Measurements from ENCODE around the gene GLI2. TPM values are rescaled to one million over a fixed set of nuclear protein-coding genes. Genes with fewer than 3 reads are reported as not detected.

GLI2 gene
- polyA plus RNA-seq, 1 donor = 10.8 TPM

DNA sequence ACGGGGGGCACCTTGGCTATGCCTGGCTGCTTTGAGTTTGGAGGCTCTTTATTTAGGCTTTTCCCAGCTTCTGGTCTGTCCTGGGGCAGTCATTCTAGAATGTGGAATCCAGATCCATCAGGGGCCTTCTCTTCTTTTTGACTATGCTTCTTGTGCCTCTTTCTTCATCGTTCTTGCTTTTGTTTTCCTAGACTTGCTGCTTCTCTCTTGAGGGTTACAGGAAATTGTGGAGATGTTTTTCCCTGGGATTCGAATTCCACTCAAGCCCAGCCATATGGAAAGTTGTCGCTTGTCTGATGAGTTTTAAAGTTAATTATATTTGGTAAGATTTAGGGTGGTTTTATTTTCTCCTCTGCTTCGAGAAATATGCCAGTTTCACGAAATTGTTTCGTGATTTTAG, 2.4 kb downstream of the GLI2 start:
- DNase-seq = no peak

DNA sequence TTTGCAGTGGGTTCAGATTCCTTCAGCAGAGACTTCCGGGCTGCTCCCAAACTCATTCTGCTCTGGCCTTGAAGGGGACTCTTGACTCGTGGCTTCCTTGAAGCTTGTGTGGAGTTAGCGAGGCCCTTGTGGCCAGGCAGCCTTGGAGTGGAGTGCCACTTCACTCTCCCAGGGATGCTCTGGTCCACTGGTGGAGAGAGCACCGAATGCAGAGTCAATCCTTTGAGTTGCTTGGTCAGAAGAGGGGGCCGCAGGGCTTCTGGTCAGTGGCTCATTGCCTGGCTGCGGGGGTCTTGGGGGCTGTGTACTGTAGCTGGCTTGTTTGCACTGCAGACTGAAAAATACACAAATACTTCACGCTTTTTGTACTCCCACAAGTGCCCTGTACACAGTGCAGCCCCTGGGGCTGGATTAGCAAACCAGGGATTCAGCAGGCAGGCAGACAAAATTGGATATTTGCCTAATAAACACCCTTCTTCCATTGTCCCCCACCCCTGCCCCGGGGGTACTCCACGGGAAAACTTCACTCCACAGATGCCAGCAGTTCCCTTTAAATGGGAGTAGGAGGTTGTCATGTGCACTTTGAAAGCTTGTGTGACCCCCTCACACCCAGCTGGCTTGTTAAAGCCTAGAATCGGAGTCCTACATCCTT, 3.2 kb downstream of the GLI2 start:
- DNase-seq = no peak

DNA sequence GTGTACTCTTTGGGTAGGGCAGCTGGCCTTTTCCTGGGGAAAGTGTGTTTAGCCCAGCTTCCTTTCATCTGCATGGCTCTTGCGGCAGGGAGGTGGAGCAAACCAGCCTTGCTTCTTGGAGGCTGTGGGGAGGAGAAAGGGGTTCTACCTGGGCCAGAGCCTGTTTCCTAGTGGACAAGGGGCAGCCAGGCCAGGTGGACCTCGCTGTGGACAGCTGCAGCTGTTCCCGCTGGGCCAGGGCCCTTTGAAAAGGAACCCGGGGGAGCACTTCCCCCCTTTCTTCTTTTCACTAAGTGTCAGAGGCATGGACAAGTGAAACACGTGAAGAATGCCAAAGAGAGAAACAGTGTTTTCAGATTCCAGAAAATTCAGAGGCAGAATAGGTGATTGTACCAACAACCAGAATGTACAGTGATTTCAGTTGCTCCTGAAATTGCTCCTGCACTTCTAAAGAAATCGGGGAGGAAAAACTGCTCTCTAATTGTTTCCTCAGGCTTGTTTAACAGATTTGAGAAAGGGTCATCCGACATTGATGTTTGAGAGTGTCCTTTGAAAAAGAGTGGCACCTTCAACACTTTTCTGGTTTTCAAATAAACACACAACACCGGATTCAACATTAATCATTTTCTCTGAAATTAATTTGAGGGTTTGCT, 3.9 kb downstream of the GLI2 start:
- no peak for DNase-seq

DNA sequence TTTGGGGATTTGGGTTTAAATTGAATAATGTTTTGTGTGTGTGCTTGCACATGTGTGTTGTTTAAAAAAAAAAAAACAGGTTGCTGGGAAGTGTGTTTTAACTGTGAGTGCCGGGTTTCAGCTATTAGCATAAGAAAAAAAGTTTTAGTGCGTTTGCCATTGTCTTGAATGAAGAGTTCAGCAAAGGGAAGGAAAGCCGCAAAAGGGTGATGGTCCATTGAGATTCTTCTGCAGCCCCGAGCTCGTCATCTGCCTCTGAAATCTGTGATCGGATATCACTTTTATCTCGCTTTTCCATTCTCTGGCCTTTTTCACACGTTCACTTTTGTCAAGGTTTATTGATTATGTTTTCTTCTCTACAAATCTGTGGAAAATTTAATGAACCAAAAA, 4.7 kb downstream of the GLI2 start:
- no peak for DNase-seq

DNA sequence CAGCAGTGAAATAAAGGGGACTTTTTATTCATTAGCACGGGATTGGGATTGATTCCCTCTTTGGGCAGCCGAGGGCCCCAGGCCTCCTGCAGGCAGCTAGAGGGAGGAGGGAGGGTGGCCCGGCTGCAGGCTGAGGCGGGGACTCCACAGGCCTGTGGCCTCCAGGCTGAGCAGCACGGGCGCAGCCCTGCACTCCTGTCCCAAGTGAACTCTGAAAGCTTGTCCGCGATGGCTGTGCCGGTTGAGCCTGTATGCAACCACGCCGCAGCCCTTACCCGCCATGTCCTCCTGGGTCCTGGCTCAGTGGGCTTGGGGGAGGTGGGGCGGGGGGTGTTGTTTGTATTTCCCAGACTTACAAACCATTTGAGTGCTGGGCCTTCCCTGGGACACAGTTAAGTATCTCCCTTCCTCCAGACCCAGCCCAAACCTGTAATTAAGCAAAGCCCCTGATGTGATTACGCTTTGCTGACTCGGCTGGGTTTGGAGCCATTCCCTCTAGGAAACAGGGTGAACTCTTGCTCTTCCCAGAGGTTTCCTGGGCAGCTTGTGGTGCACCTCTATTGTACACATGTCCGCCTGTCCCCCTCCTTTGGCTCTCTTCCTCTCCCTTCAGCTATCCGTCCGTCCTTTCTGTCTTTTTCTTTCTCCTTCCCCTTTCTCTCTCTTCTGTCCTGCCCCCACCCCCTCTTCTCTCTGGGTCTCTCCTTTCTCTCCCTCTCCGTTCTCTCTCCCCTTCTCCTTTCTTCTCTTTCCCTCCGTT, 5.3 kb downstream of the GLI2 start:
- DNase-seq = no peak

DNA sequence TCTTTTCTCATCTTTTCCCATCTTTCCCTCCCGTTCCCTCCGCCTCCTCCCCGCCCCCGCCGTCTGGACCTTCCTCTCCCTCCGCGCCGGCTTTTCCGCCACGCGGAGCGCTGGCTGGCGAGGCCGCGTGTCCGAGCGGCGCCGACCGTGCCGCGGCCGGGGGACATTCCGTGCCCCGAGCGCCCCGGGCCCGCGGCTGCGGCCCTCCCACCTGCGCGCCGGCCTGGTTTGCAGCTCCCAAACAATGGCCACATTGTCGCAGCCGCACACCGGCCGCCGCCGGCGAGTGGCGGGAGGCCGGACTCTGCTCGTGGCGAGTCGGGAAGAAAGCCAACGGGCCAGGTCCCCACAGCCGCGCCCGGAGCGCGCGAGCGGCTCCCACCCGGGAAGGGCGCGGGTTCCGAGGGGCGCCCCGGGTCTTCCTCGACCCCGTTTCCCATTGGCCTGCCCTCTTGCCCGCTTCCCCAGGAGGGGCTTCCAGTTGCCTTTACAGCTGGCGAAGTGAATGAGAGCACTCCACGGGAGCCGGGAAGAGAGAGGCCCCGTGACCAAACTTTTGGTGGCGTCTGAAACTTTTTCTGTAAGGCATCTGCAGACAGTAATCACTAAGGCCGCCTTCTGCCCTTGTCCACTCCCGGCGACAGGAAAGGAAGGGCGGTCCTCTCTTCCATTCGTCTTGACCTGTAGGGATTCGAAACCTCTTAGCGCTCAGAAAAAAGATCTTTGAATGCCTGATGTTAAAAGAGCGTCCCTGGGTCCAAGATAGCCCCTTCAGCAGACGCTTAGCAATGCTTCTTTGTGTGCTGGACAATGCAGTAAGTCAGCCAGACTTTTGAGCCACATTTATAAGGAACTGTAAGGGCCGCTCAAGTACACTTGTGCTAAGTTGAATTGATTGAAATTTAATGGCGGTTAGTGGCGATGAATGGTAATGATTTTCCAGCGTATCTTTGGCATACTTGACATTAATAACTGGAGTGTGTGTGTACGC, 6.2 kb downstream of the GLI2 start:
- no peak for DNase-seq

DNA sequence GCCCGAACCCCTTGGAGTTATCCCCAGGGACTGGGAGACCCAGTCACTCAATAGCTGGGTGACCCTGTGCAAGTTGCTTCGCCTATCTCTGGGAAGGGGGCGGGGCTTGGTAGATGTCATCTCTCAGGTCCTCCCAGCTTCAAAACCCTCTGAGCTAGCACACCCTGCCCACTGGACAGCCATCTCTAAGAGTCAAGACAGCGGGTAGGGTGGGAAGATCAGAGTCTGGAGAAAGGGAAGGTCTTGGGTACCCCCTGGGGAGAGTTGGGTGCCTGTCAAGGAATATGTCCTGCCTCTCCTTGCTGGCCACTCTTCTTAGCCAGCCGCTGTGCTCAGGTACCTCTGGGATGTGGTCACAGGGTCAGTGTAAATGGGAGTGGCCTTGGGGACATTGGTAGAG, 8.0 kb downstream of the GLI2 start:
- no peak for DNase-seq

DNA sequence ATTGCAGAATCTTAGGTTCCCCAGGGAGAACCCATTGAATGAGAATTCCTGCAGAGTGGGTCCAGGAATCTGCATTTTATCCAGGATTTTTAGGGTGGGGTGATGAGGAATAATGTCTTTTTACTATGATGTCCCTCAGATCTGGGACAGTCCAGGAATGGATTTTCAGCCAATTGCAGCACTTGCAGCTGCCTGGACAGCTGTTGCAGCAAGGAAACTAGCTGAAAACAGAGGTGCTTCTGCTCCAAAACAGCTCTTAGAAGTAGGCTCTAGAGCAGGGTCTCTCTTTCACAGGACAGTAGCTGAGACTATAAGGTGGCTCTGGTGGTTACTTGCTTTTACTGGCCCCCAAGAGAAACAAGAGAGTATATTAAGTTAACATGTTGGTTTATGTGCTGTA, 9.1 kb downstream of the GLI2 start:
- DNase-seq = no peak

DNA sequence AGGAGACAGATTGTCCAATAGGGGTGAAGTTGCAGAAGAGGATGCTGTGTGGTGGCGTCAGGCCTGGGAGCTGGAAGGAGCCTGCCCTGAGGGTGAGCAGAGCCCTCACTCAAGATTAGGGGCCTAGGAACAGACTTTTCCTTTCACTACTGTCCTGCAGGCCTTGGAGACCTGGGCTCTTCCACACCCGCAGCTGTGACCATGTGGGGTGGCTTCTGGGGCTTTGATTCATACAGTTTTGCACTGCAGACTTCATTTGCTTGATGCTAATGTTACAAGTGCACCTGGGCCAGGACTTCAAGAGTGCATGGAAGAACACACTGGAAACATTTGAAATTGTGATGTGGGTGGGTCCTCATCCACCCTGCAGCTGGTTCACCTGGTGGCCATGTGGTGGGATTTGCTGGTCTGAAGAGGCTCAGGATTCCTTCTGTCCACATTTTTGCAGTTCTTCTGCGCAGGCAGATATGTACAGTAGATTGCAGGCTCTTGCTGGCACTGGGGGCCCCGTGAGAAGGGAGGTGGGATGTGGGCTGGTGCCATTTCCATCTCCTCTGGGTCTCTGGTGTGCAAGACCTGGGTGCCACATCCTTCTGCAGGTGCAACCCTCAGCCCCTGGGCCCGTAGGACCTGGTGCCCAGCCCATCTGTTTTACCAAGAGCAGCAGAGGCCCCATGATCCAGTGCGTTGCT, 9.9 kb downstream of the GLI2 start:
- DNase-seq = no peak

DNA sequence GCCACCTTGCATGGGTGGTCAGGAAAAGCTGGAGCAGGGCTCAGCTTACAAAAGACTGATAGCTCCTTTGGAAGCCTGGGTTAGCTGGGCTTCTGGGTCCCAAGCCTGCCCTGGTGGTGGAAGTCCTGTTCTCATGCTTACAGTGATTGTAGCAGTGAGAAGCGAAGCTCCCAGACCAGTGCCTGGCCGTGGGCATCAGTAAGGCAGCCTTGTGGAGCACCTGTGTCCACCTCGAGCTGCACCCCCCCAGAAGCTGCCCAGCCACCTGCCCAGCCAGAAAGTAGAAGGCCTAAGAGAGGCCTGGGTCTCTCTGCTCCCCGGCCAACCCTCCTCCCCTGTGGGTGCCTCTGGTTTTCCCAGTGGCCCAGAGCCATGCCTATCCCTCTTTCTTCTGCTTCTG, 10.5 kb downstream of the GLI2 start:
- no peak for DNase-seq

DNA sequence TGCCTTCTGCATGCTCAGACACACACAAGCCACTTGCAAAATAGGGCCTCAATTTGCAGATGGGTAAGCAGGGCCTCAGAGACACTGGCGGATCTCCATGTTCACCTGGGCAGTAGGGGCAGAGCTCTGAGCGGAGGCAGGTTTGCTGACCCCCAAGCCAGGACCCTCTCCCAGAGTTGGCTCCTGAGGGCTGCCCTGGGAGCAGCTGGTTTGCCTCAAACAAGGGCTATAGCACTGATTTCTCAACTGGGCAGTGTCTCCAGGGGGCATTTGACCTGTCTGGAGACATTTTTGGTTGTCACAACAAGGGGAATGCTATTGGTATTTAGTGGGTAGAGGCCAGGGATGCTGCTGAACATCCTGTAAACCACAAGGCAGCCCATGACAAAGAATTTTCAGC, 11.6 kb downstream of the GLI2 start:
- no peak for DNase-seq

DNA sequence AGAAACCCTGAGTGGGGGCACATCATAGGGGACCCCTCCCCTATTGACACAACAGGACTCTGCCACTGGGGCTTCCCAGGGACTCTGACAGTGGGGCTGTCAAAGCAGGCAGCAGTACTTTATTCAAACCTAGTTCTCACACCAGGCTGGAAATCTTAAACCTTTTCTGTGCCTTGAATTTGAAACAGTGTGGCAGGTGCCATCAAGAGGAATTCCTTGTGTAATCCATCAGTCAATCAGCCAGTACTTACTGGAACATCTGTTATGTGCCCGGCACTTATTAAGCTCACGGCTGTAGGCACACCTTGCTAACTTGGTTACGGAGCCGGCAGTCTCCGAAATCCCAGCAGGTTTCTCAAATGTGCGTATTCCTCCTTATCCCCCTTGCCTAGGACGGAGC, 12.0 kb downstream of the GLI2 start:
- no peak for DNase-seq

DNA sequence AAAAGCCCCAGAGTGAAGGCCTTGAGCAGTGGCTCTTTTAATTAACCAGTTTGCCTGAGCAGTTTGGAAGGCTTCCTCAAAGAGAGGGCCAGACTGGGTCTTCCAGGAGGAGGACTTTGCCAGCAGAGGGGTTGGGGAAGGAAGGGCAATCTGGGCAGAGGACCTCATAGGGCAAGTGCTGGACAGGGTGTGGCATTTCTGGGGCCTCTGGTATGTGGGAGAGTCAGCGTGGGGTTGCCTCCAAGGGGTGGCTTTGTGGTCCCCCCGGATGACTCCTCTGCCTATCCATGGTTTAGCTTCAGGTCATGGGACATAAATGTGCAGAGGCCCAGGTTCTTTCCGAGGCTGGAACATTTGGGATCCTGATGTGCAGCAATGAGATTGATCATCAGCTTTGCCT, 12.6 kb downstream of the GLI2 start:
- no peak for DNase-seq

DNA sequence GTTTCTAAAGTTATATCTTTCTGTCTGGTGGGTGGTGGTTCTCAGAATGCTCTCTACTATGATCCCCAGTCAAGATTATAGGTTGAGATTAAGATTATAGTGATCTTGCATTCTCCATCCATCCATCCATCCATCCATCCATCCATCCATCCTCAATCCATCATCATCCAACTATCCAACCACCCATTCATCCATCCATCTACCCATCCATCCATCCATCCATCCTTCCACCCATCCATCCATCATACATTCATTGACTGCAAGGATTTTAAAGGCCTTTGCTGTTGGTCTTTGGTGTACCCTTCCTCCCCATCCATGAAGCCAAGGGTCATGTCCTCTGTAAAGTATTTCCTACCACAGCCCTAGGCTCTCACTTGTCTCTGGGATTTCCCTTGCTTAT, 13.1 kb downstream of the GLI2 start:
- no peak for DNase-seq

DNA sequence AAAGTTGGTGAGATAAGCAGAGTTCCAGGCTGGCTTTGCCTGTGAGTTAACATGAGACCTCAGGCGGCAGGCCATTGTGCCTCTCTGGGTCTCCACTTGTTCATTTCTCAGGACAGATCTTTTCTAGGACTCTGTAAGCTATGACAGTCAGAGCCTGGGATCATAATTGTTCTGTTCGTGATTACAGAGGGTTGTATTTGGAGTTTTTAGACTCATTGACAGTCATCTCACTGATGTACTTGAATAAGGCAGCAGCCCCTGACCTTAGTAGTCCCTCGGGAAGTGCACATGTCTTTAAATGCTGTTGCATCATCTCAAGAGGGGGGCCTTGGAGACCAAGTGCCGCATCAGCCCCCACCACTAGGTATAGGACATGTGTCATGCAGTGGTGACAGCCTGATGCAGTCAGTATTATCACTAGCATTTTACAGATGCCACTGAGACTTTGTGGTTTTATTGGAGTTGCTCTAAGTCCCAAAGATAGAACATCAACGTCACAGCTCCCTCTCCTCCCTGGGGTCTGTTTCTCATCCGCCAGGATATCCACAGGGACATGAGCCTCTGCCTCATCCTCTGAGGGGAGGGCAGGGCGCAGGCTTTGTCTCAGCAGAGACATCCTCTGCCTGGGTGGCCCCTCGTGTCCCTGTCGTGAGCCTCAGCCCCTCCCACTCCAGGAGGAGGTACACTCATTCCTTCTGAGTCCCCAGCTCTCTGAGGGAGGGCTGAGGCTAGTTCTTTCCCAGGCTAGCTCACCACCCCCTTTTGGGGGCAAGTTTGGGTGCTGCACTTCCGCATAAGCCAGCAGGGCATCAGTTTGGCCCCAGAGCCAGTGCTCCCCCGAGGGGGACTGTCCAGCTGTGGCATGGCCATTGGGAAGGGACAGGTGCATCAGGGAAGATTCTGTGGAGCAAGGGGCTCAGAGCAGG, 14.1 kb downstream of the GLI2 start:
- DNase-seq = no peak

DNA sequence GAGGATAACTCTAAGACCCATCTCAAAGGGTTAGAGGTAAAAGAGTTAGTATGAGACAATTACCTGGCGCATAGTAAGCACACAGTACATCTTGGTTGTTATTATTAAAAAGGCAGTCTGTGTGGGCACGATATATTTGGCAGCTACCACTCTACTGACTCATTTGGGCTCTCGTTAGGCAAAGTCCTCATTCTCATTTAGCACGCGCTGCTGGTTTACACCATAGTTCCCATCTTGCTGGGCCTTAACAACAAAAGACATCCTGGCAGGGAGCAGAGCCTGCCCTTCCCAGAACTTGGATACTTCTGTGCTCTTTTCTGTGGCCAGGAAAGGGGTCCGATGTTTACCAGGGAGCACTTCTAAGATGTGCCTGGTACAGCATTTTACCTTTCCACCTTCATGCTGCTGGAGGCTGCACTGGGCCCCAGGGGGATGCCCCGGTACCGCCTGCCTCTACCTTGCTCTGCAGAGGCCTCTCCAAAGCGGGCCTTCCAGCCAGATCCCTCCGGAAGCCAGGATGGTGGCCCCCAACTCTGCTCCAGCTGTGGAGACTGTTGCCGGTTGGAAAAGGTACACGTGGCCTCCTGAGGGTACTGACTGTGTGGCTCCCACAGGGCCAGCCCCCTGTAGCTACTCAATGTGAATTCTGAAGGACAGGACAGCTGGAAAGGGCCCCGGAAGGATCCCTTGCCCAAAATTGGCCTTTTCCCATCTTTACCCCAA, 15.0 kb downstream of the GLI2 start:
- no peak for DNase-seq

DNA sequence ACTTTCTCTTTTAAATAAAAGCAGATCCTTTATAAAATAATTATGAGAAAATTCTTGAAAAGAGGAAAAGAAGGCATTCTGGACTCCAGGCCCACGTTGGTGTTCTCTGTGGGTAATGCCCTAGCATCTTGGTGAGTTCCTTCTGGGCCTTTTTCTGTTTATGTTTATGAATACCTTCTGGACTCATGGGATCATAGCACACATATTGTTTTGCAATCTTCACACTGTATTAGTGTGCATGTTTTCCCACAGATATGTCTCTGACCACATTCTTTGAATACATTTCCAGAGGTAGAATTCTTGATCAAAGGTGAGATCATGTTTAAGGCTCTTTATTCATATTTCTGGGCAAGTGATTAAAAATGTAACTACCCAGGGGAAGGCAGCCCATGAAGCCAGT, 15.9 kb downstream of the GLI2 start:
- DNase-seq = no peak

DNA sequence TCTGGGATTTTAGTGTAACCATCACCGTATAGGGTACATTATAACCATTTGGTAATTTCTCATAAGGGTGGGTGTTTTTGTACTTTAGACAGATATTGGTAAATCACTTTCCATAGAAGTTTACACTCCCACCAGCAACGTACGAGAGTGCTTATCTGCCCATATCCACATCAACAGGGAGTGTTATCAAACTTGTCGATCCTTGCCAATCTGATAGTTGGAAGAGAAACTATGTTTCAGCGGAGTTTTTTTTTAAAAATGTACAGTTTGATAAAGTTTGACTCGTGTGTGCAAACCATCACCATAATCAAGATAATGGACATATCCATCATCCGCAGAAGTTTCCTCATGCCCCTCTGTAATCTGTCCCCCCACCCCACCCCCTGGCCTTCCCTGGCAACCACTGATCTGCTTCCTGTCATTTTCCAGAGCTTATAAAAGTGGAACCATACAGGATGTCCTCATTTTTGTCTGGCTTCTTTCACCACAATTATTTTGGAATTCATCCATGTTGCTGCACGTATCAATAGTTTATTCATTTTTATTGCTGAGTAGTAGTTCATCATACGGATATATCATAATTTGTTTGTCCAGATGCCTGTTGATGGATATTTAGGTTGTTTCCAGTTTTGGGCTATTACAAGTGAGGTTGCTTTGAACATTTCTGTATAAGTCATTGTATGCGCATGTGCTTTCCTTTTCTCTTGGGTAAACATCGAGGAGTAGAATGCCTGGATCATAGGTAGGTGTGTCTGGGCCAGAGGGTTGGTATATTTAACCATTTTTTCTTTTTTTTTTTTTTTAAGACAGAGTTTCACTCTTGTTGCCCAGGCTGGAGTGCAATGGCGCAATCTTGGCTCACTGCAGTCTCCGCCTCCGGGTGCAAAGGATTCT, 18.6 kb downstream of the GLI2 start:
- DNase-seq = no peak

All from left kidney (tissue), 2 donors.